ENCODE measurements around the gene SPACDR. TPM values are rescaled to one million over a fixed set of nuclear protein-coding genes. Genes with fewer than 3 reads are reported as not detected.
A peak's percentile ranks its signal among the peaks of the same experiment; 100 is the strongest.

SPACDR gene
- total and polyA plus RNA-seq, 9 of the 15 experiments (the other 6 are each of a cell fraction or from before 2014, with no cell fraction given) = 0.07 to 0.55 (median 0.14) TPM; not detected in 1

DNA sequence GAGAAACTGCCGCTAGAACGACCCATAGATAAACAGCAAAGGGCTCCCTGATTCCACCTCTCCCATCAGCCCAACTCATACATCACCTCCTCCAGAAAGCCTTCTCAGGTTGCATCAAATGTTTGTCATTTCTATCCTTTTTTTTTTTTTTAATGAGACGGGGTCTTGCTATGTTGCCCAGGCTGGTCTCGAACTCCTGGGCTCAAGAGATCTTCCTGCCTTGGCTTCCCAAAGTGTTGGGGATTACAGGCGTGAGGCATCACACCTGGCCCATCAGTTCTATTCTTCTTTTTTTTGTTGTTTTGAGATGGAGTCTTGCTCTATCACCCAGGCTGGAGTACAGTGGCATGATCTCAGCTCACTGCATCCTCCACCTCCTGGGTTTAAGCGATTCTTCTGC, 7.0 kb downstream of the SPACDR start:
- no peak overlapping the region for H3K27ac ChIP-seq (ENCODE audit: extremely low read depth, low read depth, low read length)
- intact Hi-C loops (cut with micrococcal nuclease) = no loop called here
- in situ Hi-C loops (cut with MboI) = loop anchor here (25.0 kb wide), 1 partner anchor 105 kb away; the partner anchor contains the start of gene SAP25
- CTCF ChIA-PET (ENCODE audit: low intra/inter-chr PET ratio) = no interaction called here
- no peak for FAIRE-seq
- H3K79me2 ChIP-seq (ENCODE audit: control insufficient read depth, insufficient read depth, low read length) = no peaks in the 10 kb centered on the region
- H3K27me3 ChIP-seq (ENCODE audit: control insufficient read depth in 2 of 2, insufficient read depth in 2 of 2, low read length in 2 of 2) = no peaks in the 10 kb centered on the region
- peaks cover 3 to 11% of the 10 kb centered on the region in 2 experiments; a peak in 3 of 5 replicates for H3K4me1 ChIP-seq (replicated peaks in 1 of 2; ENCODE audit: control insufficient read depth in 2 of 2, insufficient read depth in 2 of 2, low read length in 2 of 2)
- no TSS peak for BruUV-seq (replicated peaks)
- POLR2A ChIA-PET = interaction anchor here (1.2 kb wide), 1 partner anchor 85 kb away, joined by 3 read pairs; no protein-coding TSS in a partner anchor
- no peak for DNase-seq (ENCODE audit: extremely low read depth in 1 of 4, low spot score in 3 of 4)
- H3K9me1 ChIP-seq (ENCODE audit: control insufficient read depth, insufficient read depth, low read length) = no peaks in the 10 kb centered on the region
- ATAC-seq = no peak
- H3K36me3 ChIP-seq (ENCODE audit: control insufficient read depth, insufficient read depth, low read length) = no peaks in the 10 kb centered on the region
- H3K4me2 ChIP-seq (ENCODE audit: insufficient read depth, low read length) = no peak overlapping the region
- no peak overlapping the region for H3K4me3 ChIP-seq
- TF ChIP-seq ZFP36 (IDR thresholded peaks at IDR 0.05; ENCODE audit: low read depth, low read length, partially characterized antibody) = peak; percentile 71
- peak; percentile 75 for TF ChIP-seq ZNF121 (CRISPR knock-in tag; conservative IDR thresholded peaks at IDR 0.05)
- TF ChIP-seq THRAP3 (IDR thresholded peaks at IDR 0.05; ENCODE audit: borderline replicate concordance) = no peak
- peak; percentile 30; the same call in 1 of the 2 replicates for TF ChIP-seq BCOR (IDR thresholded peaks at IDR 0.05)
- H2AFZ ChIP-seq (ENCODE audit: low read depth, low read length) = no peak overlapping the region
- no peaks in the 10 kb centered on the region for H4K20me1 ChIP-seq (replicated peaks; ENCODE audit: control insufficient read depth, insufficient read depth, low read length)
- H3K9me3 ChIP-seq (replicated peaks; ENCODE audit: control insufficient read depth, insufficient read depth, low read depth, low read length) = no peaks in the 10 kb centered on the region
- WGBS (ENCODE audit: insufficient coverage, low coverage, missing lambda C conversion rate) = 39% methylated on average over 6 of the region's 6 CpGs
- no peak overlapping the region for H3K9ac ChIP-seq (ENCODE audit: insufficient read depth in 1 of 2, low read depth in 2 of 2, low read length in 2 of 2)

DNA sequence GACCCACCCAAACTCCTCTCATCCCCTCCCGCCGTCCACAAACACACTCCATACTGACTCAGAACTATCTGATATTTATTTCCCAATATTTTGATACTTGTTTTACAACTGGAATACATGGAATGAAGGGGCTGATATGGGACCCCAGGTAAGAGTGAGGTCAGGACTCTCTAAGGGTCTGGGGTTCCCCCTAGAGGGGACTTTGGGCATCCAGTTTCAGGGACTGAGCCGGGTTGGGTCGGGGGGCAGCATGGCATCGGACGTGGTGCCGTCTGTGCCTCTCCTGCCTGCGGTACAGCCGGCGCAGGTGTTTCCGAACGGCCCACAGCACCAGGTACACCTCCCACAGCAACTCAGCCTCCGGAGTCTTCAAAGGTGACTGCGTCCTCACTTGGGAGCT, 7.5 kb downstream of the SPACDR start:
- ChIA-PET POLR2A (no interaction called here), CTCF (ENCODE audit: low intra/inter-chr PET ratio) (no interaction called here)
- Histone ChIP-seq H3K36me3 (ENCODE audit: control insufficient read depth, insufficient read depth, low read length) (no peaks in the 10 kb centered on the region), H3K4me3 (no peak overlapping the region), H3K79me2 (ENCODE audit: control insufficient read depth, insufficient read depth, low read length) (no peaks in the 10 kb centered on the region), H3K27me3 (ENCODE audit: control insufficient read depth in 2 of 2, insufficient read depth in 2 of 2, low read length in 2 of 2) (no peaks in the 10 kb centered on the region), H3K9me1 (ENCODE audit: control insufficient read depth, insufficient read depth, low read length) (no peaks in the 10 kb centered on the region), H3K27ac (ENCODE audit: extremely low read depth, low read depth, low read length) (no peak overlapping the region), H2AFZ (ENCODE audit: low read depth, low read length) (no peak overlapping the region), H4K20me1 (replicated peaks; ENCODE audit: control insufficient read depth, insufficient read depth, low read length) (no peaks in the 10 kb centered on the region), H3K9ac (ENCODE audit: insufficient read depth in 1 of 2, low read depth in 2 of 2, low read length in 2 of 2) (no peak overlapping the region; a peak in 1 of 4 replicates), H3K9me3 (replicated peaks; ENCODE audit: control insufficient read depth, insufficient read depth, low read depth, low read length) (no peaks in the 10 kb centered on the region), H3K4me2 (ENCODE audit: insufficient read depth, low read length) (no peak overlapping the region), H3K4me1 (replicated peaks in 1 of 2; ENCODE audit: control insufficient read depth in 2 of 2, insufficient read depth in 2 of 2, low read length in 2 of 2) (peaks cover 3 to 11% of the 10 kb centered on the region in 2 experiments; a peak in 3 of 5 replicates)
- no TSS peak for BruUV-seq (replicated peaks)
- FAIRE-seq (no peak), ATAC-seq (peak; percentile 66), DNase-seq (ENCODE audit: extremely low read depth in 1 of 4, low spot score in 3 of 4) (peak in 1 of 4 experiments; percentile 29)
- intact Hi-C loops (cut with micrococcal nuclease) (no loop called here), in situ Hi-C loops (cut with MboI) (loop anchor here (25.0 kb wide), 1 partner anchor 106 kb away; the partner anchor contains the start of gene SAP25)
- WGBS (ENCODE audit: insufficient coverage, low coverage, missing lambda C conversion rate) = 93% methylated on average over 13 of the region's 14 CpGs
- TF ChIP-seq, protein P1, sequence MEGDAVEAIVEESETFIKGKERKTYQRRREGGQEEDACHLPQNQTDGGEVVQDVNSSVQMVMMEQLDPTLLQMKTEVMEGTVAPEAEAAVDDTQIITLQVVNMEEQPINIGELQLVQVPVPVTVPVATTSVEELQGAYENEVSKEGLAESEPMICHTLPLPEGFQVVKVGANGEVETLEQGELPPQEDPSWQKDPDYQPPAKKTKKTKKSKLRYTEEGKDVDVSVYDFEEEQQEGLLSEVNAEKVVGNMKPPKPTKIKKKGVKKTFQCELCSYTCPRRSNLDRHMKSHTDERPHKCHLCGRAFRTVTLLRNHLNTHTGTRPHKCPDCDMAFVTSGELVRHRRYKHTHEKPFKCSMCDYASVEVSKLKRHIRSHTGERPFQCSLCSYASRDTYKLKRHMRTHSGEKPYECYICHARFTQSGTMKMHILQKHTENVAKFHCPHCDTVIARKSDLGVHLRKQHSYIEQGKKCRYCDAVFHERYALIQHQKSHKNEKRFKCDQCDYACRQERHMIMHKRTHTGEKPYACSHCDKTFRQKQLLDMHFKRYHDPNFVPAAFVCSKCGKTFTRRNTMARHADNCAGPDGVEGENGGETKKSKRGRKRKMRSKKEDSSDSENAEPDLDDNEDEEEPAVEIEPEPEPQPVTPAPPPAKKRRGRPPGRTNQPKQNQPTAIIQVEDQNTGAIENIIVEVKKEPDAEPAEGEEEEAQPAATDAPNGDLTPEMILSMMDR (IDR thresholded peaks at IDR 0.05 in 2 of 3, conservative IDR thresholded peaks at IDR 0.05 in 1 of 3; ENCODE audit: insufficient read depth in 2 of 3, low read depth in 1 of 3, low read length in 3 of 3) = peak; percentile 16 to 32 (median 29); a peak in 3 of 6 replicates
- 0 out of 4 replicates have a peak, but pooled peaks of 1 of the 2 experiments have one; percentile 29 for TF ChIP-seq RAD21 (CRISPR knock-in tag; conservative IDR thresholded peaks at IDR 0.05 in 1 of 2, IDR thresholded peaks at IDR 0.05 in 1 of 2)
- TF ChIP-seq, protein P2, sequence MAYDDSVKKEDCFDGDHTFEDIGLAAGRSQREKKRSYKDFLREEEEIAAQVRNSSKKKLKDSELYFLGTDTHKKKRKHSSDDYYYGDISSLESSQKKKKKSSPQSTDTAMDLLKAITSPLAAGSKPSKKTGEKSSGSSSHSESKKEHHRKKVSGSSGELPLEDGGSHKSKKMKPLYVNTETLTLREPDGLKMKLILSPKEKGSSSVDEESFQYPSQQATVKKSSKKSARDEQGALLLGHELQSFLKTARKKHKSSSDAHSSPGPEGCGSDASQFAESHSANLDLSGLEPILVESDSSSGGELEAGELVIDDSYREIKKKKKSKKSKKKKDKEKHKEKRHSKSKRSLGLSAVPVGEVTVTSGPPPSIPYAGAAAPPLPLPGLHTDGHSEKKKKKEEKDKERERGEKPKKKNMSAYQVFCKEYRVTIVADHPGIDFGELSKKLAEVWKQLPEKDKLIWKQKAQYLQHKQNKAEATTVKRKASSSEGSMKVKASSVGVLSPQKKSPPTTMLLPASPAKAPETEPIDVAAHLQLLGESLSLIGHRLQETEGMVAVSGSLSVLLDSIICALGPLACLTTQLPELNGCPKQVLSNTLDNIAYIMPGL (CRISPR knock-in tag; IDR thresholded peaks at IDR 0.05) = no peak

Data from K562 (cell line).